Heart left ventricle (tissue), 16 donors: ENCODE data around the gene LSR. TPM values are rescaled to one million over a fixed set of nuclear protein-coding genes. Genes with fewer than 3 reads are reported as not detected.
A peak's percentile ranks its signal among the peaks of the same experiment; 100 is the strongest.
"Not testable (repeated sequence)": the region's sequence is repeated elsewhere in the genome, so short reads cannot be mapped to it uniquely, and the experiment has no call there.

Source experiments
- ATAC-seq, 4 donors: fragments of 200-7000 bp; cut with Tn5 transposase; one replicate each; pipeline ENCODE4 v1.9.1; 2020 to 2022; ENCODE audit warnings: moderate library complexity in 4 of 4, mild to moderate bottlenecking in 3 of 4, moderate number of reproducible peaks in 1 of 4
- DNase-seq, 5 donors: peaks; one replicate each; pipeline ENCODE4 v3.0.0-alpha.2; 2020
- H3K27ac ChIP-seq, 12 donors: fragments of 200-600 bp; sonication (generic) in 4 of 12; one replicate each; pipeline versions ENCODE4 v1.5.0 to v1.8.0; 2016 to 2022; ENCODE audit warnings: mild to moderate bottlenecking in 2 of 12
- H3K27me3 ChIP-seq, 9 donors: fragments of 200-600 bp; sonication (generic) in 2 of 9; one replicate each; pipeline versions ENCODE4 v1.5.1 to v1.8.0; 2016 to 2022; ENCODE audit warnings: mild to moderate bottlenecking in 3 of 9
- H3K36me3 ChIP-seq, 9 donors: fragments of 200-600 bp; sonication (generic) in 2 of 9; one replicate each; pipeline versions ENCODE4 v1.5.0 to v1.8.0; 2018 to 2022; ENCODE audit warnings: mild to moderate bottlenecking in 2 of 9
- H3K4me1 ChIP-seq, 12 donors: fragments of 200-600 bp; sonication (generic) in 4 of 12; one replicate each; pipeline versions ENCODE4 v1.5.0 to v1.8.0; 2016 to 2022; ENCODE audit warnings: mild to moderate bottlenecking in 3 of 12
- H3K4me3 ChIP-seq, 12 donors: fragments of 200-600 bp; sonication (generic) in 4 of 12; one replicate each; pipeline versions ENCODE4 v1.5.0 to v1.8.0; 2017 to 2022; ENCODE audit warnings: mild to moderate bottlenecking in 9 of 12, moderate library complexity in 4 of 12
- H3K9me3 ChIP-seq, 12 donors: fragments of 200-600 bp; sonication (generic) in 4 of 12; one replicate each; pipeline versions ENCODE4 v1.5.0 to v1.8.0; 2016 to 2022; ENCODE audit warnings: mild to moderate bottlenecking in 1 of 12
- CTCF ChIP-seq, 12 donors: fragments of 200-600 bp; sonication (generic) in 4 of 12; IDR thresholded peaks; one replicate each; pipeline versions ENCODE4 v1.5.0 to v1.8.0; 2018 to 2022; ENCODE audit warnings: antibody characterized with exemption in 12 of 12, mild to moderate bottlenecking in 5 of 12
- POLR2A ChIP-seq, 2 donors: fragments of 450-650 bp; IDR thresholded peaks; one replicate each; pipeline ENCODE4 v1.6.1; 2017; ENCODE audit warnings: antibody characterized with exemption in 2 of 2, mild to moderate bottlenecking in 2 of 2, moderate library complexity in 2 of 2
- WGBS, 4 donors: extraction: QIAGEN DNeasy Blood & Tissue Kit in 2 of 4; methylation state at CpG; one replicate each; pipeline versions ENCODE4 v1.1.5 to v1.1.7; 2013 to 2018; 5-methylcytosine and 5-hydroxymethylcytosine counted together
- intact Hi-C, 10 donors: fragments of 100-400 bp; cut with DNase I; formaldehyde crosslinking; loops; one replicate each; pipeline versions ENCODE4 v1.11.1 to v1.14.2; 2022
- polyA plus RNA-seq, 2 donors: library from polyadenylated mRNA; stranded (reverse); fragments of 200-250 nt; gene quantifications; one replicate each; pipeline ENCODE4 v1.2.3, GENCODE V29; 2013
- total RNA-seq, 9 donors: library from RNA; depleted of rRNA in 2 of 9; stranded (reverse); fragments of >200 nt in 2 of 9; fragmentation: NEBNext Ultra II Directional in 3 of 9; extraction: Animal tissue kit (Norgen Biotek cat#: 25700) in 3 of 9; gene quantifications; one replicate each; pipeline versions ENCODE4 v1.1.0 to v1.2.4, GENCODE V29; 2016 to 2023
- donor health status: ischemic (EF 13 %, LVEDD 7.1; RV severe dilation, severe dysfunction).
- donor health status: healthy with polysubstance abuse.
- donor health status: DM: no; HTN: yes; CAD: no.
- donor health status: DM: no; HTN: no; CAD: no.
- donor health status: ischemic (EF 25% LVEDD 6.9; RV normal size, moderate dysfunction).
- donor health status: ischemic (EF 25% LVEDD 5.7; RV mildly dilated, moderate dysfunction).
- donor health status: healthy.
- donor health status: DM: yes; HTN: yes; CAD: no.
- donor health status: ischemic (EF 35%, LVEDD 5.7; RV mildly dilated, moderate dysfunction).
- donor health status: nonischemic (EF 11% LVEDD 7.7; RV severe dilation, severe dysfunction).
- donor health status: DM: yes; HTN: yes; CAD: no.
- donor health status: PGD.
- donor health status: ischemic (EF 29% LVEDD 5.4; RV normal size, mild dysfunction).
- donor health status: nonischemic (EF 23%, LVEDD 6.1; RV moderate dilation, normal function).

LSR gene
- total and polyA plus RNA-seq, 11 donors = 2.8 to 10.5 (median 5.3) TPM

- no peaks in the 10 kb centered on the region for H3K27me3 ChIP-seq
- intact Hi-C loops = no loop called here
- DNase-seq = no peak
Observed at GRCh38 chr19:35236638-35237400, 12.0 kb upstream of the LSR start.

GRCh38 chr19:35239597-35239996 is 9.2 kb upstream of the LSR start:
- Histone ChIP-seq H3K9me3 (peaks cover 0 to 22% (median 5%) of the 10 kb centered on the region in 12 donors), H3K4me1 (peaks cover 0 to 15% (median 0%) of the 10 kb centered on the region in 12 donors), H3K27ac (peak overlapping the region in 1 of 12 donors; percentile 64)
- H3K27me3 ChIP-seq, H3K4me3 ChIP-seq, ATAC-seq, DNase-seq, H3K36me3 ChIP-seq, intact Hi-C loops: not testable (repeated sequence)
- WGBS, 4 donors = 88 to 97% (median 91%) methylated on average over 1 of the region's 1 CpG

More at GRCh38 chr19:35236638-35237400, 12.0 kb upstream of the LSR start:
- 75 to 85% (median 76%) methylated on average over 6 of the region's 6 CpGs for WGBS, 4 donors
- no peak overlapping the region for H3K4me3 ChIP-seq
- TF ChIP-seq POLR2A (IDR thresholded peaks at IDR 0.05) = no peak
- TF ChIP-seq CTCF (IDR thresholded peaks at IDR 0.05) = peak in 3 of 12 donors; percentile 9 to 22 (median 11)
- ATAC-seq = no peak
- H3K27ac ChIP-seq = no peak overlapping the region
- H3K36me3 ChIP-seq = no peaks in the 10 kb centered on the region
- peaks cover 0 to 14% (median 5%) of the 10 kb centered on the region in 12 donors for H3K9me3 ChIP-seq
- peaks cover 0 to 15% (median 0%) of the 10 kb centered on the region in 12 donors for H3K4me1 ChIP-seq

GRCh38 chr19:35240327-35240726 is 8.5 kb upstream of the LSR start:
- Histone ChIP-seq H3K9me3 (peaks cover 0 to 22% (median 5%) of the 10 kb centered on the region in 12 donors), H3K27ac (peak overlapping the region in 1 of 12 donors; percentile 64), H3K4me3 (no peak overlapping the region), H3K4me1 (peaks cover 0 to 15% (median 0%) of the 10 kb centered on the region in 12 donors), H3K27me3 (no peaks in the 10 kb centered on the region), H3K36me3 (no peaks in the 10 kb centered on the region)
- intact Hi-C loops = loop anchor here in 1 of 10 donors (10.0 kb wide), 1 partner anchor 86 kb away; the partner anchor contains the start of gene FXYD5
- DNase-seq (no peak), ATAC-seq (no peak)
- TF ChIP-seq CTCF (IDR thresholded peaks at IDR 0.05) (no peak), POLR2A (IDR thresholded peaks at IDR 0.05) (no peak)
- WGBS, 4 donors = 88 to 95% (median 93%) methylated on average over 1 of the region's 1 CpG

GRCh38 chr19:35241417-35241816 is 7.4 kb upstream of the LSR start:
- intact Hi-C loops = loop anchor here in 1 of 10 donors (10.0 kb wide), 1 partner anchor 87 kb away; the partner anchor contains the start of gene FXYD5
- 88 to 95% (median 91%) methylated on average over 1 of the region's 1 CpG for WGBS, 4 donors
- Histone ChIP-seq H3K4me3 (no peak overlapping the region), H3K36me3 (no peaks in the 10 kb centered on the region), H3K4me1 (peaks cover 0 to 16% (median 0%) of the 10 kb centered on the region in 12 donors), H3K27me3 (peaks cover 0 to 4% (median 0%) of the 10 kb centered on the region in 9 donors), H3K27ac (no peak overlapping the region), H3K9me3 (peaks cover 0 to 22% (median 6%) of the 10 kb centered on the region in 12 donors)
- DNase-seq (no peak), ATAC-seq (no peak)
- TF ChIP-seq POLR2A (IDR thresholded peaks at IDR 0.05) = no peak
- TF ChIP-seq CTCF (IDR thresholded peaks at IDR 0.05) = no peak
